HG03342 (cell line): ENCODE measurements around the gene FBXO17.
"Not testable (repeated sequence)": the region's sequence is repeated elsewhere in the genome, so short reads cannot be mapped to it uniquely, and the experiment has no call there.

Experiments used
- ATAC-seq: cut with Tn5 transposase; IDR thresholded peaks from one replicate; pipeline ENCODE4 v1.9.1; 2021; ENCODE audit warnings: mild to moderate bottlenecking, moderate library complexity; ENCODE audit not compliant: unreplicated experiment

FBXO17 gene

GRCh38 chr19:38945562-38946228, 29.8 kb downstream of the FBXO17 start:
- no peak for ATAC-seq

DNA sequence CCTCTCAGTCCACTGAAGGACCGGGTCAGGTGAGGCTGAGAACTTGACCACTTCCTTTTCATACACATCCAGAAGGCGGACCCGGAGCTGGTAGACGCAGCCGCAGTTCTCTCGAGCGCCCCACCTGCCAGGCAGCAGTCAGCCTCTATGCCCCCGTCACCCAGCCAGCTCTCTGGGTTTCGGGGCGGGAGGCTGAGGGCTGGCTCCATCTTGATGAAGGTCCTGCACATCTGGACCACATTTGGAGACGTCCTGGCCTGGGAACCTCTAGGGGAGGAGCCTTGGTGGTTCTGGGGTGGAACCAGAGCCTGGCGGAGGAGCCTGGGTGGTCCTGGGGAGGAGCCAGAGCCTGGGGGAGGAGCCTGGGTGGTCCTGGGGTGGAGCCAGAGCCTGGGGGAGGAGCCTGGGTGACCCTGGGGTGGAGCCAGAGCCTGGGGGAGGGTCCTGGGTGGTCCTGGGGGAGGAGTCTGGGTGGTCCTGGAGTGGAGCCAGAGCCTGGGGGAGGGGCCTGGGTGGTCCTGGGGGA, 30.5 kb downstream of the FBXO17 start:
- no peak for ATAC-seq

GRCh38 chr19:38942471-38943181, 32.9 kb downstream of the FBXO17 start:
- ATAC-seq = no peak

DNA sequence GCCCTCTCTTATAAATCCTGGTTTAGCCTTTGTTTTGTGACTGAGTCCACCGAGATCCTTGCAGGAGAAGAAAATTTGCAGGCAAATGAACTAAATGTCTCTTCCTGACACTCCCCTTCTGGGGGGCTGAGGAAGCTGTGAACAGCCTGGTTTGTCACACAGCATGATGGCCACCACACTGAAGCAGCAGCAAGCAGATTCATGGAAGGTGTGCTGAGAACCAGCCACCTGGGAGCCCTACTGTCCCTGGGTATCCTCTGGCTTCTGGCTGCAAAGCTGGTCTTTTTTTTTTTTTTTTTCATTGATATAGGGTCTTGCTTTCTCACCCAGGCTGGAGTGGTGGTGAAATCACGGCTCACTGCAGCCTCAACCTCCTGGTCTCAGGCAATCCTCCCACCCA, 33.6 kb downstream of the FBXO17 start:
- no peak for ATAC-seq

GRCh38 chr19:38941466-38941865, 34.1 kb downstream of the FBXO17 start:
- not testable (repeated sequence) for ATAC-seq

- ATAC-seq = no peak
Measured at GRCh38 chr19:38939957-38940356, 35.6 kb downstream of the FBXO17 start.

- no peak for ATAC-seq
Measured at GRCh38 chr19:38933544-38933943, 42.0 kb downstream of the FBXO17 start.

GRCh38 chr19:38932425-38933179, 42.9 kb downstream of the FBXO17 start:
- no peak for ATAC-seq

GRCh38 chr19:38931521-38931793, 44.1 kb downstream of the FBXO17 start:
- ATAC-seq = no peak

- ATAC-seq = peak; percentile 87
Measured at GRCh38 chr19:38930776-38931520, 44.6 kb downstream of the FBXO17 start, which contains the start of gene MRPS12. MRPS12 (plus strand) TSS chr19:38930944; CDS start chr19:38931295, 351 bp downstream.

DNA sequence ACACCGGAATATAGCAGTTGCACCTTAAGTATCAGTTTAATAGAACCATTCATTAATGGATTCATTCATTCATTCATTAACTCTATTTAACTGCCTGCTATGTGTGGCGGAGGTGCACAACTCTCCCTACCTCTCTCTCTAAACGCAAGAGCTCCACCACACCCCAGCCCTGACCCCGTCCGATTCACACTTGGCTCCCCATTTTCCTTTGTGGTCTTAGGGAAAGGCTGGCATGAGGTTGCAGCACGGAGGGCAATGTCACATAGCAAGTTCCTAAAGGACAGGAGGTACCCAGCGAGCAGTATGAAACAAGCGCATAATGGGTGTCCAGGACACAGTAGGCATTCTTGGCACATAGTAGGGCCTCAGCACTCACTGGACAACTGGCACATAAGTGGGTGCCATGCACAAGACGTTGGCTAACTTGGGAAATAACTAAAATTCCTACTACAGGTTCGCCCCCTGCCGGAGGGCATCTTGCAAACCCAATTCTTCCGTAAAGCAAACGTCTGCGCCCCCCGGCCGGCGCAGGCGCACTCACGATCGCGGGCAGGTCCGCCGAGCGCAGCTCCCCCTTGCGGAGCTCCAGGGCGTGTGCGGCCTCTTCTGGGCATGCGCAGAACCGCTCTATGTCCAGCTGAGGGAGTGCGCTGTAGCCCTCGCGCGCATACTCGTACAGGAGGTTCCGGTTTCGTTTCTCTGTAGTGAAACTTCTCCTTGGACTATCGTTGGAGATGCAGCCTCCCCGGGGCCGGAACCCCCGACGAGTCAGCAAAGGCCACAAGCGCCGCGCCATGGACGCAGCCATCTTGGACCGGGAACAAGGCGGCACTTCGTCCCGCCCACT, 45.4 kb downstream of the FBXO17 start, which contains the start of gene SARS2:
Gene SARS2, minus strand, starts transcription at position 835 of the 847 bp plus-strand sequence. Its CDS starts 27 bp downstream, at position 808.
- ATAC-seq = peak; percentile 66

GRCh38 chr19:38928391-38929001, 47.0 kb downstream of the FBXO17 start:
- no peak for ATAC-seq

DNA sequence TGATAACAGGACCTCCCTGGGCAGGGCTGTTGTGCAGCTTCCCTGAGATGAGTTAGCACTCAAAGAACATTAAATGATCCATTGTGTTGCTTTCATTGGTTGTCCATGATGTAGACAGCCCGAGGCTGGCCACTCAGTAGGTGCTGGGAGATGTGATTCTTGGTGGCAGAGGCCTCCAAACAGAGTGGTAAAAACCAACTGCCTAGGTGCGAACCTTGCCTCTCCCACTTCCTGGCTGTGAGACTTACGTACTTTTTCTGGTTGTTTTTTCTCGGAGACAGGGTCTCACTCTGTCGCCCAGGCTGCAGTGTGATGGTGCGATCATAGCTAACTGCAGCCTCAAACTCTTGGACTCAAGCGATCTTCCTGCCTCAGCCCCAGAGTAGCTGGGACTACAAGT, 51.2 kb downstream of the FBXO17 start:
- no peak for ATAC-seq

- no peak for ATAC-seq
Measured at GRCh38 chr19:38922482-38922881, 53.1 kb downstream of the FBXO17 start.

DNA sequence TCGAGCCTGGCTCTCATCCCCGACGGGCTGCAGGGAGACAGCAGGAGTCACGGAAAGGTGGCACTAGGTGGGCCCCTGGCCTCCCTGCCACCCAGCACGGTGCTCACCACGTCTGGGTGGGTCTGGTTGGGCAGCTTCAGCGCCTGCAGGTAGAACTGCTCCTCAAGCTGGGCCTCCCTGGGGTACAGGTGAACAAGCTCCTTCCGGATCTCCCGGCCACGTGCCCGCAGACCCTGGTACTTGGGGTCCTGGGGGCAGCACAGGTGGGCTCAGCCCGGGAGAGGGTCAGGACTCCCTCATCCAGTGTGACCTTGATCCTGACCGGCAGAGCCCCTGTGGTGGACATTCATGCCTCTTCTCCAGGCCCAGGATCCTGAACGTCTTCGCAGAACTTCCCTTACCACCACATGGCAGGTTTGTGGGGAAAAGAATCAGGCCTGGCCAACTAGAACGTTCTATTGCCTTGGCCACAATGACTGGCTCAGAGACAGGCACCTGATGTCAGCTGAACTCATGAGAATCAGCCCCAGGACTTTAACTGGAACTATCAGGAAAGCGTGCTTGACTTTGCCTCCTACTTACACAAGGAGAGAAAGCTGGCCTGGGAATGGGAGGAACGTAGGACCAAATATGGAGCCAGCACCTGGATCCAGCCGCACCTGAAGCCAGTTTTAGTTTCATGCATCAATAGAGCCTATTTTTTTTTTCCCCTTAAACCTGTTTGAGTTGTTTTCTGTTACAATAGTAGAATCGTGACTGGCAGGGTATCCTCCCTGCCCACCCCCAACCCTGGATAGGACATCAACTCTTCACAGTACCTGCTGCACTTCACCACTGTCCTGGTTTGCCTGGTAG, 53.9 kb downstream of the FBXO17 start:
- no peak for ATAC-seq

DNA sequence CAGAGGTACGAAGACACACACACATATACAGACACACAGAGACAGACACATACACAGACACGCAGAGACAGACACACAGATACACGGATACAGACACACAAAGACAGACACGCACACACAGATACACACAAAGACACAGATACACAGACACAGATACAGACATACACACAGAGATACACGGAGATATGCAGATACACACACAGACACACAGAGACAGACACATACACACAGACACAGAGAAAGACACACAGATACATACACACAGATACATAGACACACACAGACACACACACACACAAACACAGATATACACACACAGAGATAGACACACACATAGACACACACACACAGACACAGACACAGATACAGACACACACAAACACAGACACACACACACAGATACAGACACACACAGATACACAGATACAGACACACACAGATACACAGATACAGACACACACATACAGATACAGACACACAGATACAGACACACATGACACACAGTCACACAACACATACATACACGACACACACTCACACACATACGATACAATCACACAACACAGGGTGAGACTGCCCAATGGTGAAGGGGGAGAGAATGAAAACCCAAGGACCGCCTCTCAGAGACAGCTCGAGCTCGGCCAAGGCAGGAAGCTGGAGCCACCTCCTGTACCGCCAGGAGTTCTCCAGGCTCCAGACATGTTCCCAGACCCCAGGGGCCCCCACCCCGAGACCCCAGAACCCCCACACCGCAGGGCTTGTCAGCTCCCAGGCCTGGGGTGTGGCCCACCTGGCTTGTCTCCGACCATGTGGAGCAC, 54.7 kb downstream of the FBXO17 start:
- no peak for ATAC-seq

GRCh38 chr19:38919837-38920601, 55.5 kb downstream of the FBXO17 start:
- ATAC-seq = no peak
